Measurements from ENCODE around the gene ANKRD13D.

DNA sequence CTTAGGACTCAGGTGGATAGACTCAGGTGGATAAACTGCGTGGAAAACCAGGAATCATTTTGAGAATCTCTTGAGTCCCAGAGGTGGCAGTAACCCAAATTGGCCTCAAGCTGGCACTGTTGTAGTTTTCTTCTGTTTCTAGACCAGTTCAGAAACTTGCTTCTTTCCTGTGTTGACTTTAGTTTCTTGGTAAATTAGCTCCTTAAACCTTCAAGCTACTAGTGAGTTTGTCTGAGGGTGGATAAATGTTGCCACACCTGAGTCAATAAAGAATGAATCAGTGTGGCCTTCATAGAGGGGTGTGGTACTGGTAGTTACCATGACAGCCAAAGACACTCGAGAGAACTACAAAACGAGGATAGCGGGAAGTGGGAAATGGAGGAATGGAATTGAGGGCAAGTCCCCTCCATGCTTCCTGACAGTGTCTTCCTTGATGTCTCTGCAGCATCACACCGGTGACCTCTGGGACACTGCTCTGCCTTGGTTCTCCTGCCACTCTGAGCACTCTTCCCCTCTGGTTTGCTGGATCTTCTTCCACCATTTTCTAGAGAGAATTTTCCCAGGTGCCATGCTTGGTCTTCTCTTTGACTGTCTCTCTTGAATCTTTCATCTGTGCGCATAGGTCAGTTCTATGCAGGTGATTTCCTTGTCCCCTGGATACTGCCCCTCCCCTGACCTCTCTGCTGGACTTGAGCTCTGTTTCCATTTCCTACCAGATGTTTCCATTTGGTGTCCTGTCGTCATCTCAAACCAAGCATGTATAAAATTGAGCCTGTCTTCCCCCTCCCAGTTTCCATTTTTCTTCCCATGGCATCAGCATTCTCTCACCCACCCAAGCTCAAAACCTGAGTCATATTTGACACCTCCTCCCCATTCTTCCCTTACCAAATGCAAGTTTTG is 57.1 kb downstream of the ANKRD13D start:
- TF ChIP-seq, protein P1, sequence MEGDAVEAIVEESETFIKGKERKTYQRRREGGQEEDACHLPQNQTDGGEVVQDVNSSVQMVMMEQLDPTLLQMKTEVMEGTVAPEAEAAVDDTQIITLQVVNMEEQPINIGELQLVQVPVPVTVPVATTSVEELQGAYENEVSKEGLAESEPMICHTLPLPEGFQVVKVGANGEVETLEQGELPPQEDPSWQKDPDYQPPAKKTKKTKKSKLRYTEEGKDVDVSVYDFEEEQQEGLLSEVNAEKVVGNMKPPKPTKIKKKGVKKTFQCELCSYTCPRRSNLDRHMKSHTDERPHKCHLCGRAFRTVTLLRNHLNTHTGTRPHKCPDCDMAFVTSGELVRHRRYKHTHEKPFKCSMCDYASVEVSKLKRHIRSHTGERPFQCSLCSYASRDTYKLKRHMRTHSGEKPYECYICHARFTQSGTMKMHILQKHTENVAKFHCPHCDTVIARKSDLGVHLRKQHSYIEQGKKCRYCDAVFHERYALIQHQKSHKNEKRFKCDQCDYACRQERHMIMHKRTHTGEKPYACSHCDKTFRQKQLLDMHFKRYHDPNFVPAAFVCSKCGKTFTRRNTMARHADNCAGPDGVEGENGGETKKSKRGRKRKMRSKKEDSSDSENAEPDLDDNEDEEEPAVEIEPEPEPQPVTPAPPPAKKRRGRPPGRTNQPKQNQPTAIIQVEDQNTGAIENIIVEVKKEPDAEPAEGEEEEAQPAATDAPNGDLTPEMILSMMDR (IDR thresholded peaks at IDR 0.05), result no peak
- no peak for TF ChIP-seq POLR2A (IDR thresholded peaks at IDR 0.05)
